Caki2 (cell line): ENCODE data around the gene CPA1. TPM values are rescaled to one million over a fixed set of nuclear protein-coding genes. Genes with fewer than 3 reads are reported as not detected.
"Not testable (repeated sequence)": the region's sequence is repeated elsewhere in the genome, so short reads cannot be mapped to it uniquely, and the experiment has no call there.

ENCODE experiments used
- DNase-seq: peaks from one replicate; pipeline ENCODE4 v3.0.0-alpha.2; 2015; ENCODE audit warnings: low read depth
- in situ Hi-C: cut with HindIII; loops from 2 replicates; pipeline ENCODE4 v1.10.0; 2016; ENCODE audit warnings: low sequenced_read_pairs, low pct_unique_long_range_greater_than_20kb, mixed read lengths
- total RNA-seq: library from RNA; depleted of rRNA; stranded (reverse); fragments of >200 nt; shearing (Covaris generic); gene quantifications from 2 replicates; pipeline ENCODE4 v1.2.3, GENCODE V29; 2014; ENCODE audit warnings: low replicate concordance

CPA1 gene
- total RNA-seq, 1 experiment from 2014 or later, result not detected

GRCh38 chr7:130367836-130368746 is 12.2 kb upstream of the CPA1 start:
- DNase-seq, result no peak
- in situ Hi-C loops, result no loop called here

- in situ Hi-C loops, result no loop called here
- DNase-seq, result no peak
These were observed 11.1 kb upstream of the CPA1 start for GRCh38 chr7:130369110-130369711.

- in situ Hi-C loops, result no loop called here
- no peak for DNase-seq
These were observed 10.3 kb upstream of the CPA1 start for GRCh38 chr7:130369831-130370550.

DNA sequence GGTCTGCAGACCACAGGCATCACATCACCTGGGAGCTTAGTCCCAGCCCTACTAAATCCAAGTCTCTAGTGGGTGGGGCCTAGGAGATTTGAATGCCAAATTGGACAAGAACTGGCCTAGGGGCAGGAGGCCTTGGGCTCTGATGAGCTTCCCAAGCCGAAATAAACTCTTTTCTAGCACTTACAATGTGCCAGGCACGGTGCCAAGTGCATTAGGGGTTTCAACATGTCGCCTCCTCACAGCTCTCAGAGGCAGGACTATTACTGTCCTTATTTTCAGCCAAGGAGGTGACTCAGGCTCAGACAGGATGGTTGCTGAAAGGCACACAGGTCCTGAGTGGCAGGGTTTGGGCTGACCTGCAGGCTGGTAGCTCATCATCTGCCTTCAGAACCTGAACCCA is 9.2 kb upstream of the CPA1 start:
- no peak for DNase-seq
- in situ Hi-C loops, result no loop called here

DNA sequence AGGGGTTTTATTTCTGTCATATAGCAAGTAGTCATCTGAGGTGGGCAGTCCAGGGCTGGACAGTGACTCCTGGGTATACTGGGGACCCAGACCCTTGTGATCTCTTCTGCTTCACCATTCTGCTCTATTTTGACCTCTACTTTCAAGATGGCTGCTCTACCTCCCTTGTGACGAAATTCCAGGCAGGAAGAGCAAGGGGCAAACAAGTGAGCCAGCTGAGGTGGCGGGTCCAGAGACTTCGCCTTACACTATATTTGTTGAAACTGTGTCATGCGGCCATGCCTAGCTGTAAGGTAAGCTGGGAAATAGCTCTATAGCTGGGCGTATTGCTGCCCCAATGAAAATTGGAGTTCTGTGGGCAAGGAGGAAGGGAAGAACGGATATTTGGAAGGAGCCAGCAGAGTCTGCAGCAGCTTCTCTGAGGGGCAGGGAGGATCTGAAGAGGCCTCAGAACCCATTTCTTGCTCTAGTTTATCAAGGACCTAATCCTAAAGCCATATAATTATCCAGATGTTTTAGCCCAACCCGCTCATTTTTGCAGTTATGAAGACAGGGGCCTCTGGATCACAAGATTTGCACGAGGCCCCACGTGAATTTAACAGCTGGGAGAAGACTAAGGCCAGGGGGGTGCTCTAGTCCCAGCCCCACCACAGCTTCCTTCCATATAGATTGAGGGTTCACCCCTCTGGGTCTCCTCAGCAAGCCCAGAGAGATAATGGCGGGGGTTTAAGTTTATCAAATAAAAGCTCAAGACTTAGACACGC is 7.7 kb upstream of the CPA1 start:
- DNase-seq, result no peak
- in situ Hi-C loops, result no loop called here

- in situ Hi-C loops, result no loop called here
- DNase-seq, result no peak
These were observed 5.8 kb upstream of the CPA1 start for GRCh38 chr7:130374507-130374906.

DNA sequence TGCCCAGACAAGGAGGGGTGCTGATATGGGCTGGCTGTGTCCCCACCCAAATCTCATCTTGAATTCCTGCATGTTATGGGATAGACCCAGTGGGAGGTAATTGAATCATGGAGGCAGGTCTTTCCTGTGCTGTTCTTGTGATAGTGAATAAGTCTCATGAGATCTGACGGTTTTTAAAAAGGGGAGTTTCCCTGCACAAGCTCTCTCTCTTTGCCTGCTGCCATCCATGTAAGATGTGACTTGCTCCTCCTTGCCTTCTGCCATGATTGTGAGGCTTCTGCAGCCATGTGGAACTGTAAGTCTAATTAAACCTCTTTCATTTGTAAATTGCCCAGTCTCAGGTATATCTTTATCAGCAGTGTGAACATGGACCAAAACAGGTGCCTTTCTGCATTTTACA is 3.8 kb upstream of the CPA1 start:
- DNase-seq, result not testable (repeated sequence)

GRCh38 chr7:130377178-130377577 is 3.1 kb upstream of the CPA1 start:
- DNase-seq, result no peak
- in situ Hi-C loops, result no loop called here

More for the DNA sequence above, 3.8 kb upstream of the CPA1 start:
- in situ Hi-C loops, result not testable (repeated sequence)

DNA sequence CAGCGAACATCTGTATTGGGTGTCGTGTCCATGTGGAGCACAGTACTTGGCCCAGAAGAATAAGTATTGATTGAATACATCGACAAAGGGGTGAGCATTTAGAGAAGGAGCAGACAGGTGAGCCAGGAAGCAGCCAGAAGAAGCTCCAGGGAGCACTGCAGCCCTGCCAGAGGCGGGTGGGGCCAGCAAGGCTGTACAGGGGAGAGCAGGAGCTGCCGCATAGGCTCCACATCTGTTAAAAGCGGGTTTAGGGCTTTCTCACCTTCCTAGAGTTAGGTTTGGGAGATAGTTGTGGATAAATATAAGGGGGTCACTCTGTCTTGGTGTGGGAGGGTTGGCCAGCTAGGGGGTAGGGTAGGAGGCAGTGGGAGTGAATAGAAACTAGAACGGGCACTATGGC is 1.3 kb upstream of the CPA1 start:
- in situ Hi-C loops, result no loop called here

DNA sequence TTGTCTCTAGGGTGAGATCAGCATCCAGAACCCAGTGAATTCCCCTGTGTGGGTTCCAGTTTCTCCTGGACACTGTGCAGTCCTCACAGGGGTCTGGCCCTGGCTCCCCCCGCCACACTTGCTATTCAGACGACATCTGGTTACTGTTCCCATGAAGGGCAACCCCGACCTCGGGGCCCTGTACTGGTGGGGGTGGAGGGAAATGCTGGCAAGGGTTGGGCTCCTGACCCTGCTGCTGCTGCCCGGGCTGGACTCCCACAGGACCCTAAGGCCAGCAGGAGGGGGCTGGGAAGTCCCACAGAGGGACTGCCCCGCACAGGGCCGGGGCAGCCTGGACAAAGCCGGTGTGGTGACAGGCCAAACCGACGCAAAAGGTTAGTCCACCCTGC is 768 bp upstream of the CPA1 start:
- no peak for DNase-seq
- in situ Hi-C loops, result no loop called here

More for the DNA sequence above, 1.3 kb upstream of the CPA1 start:
- no peak for DNase-seq

DNA sequence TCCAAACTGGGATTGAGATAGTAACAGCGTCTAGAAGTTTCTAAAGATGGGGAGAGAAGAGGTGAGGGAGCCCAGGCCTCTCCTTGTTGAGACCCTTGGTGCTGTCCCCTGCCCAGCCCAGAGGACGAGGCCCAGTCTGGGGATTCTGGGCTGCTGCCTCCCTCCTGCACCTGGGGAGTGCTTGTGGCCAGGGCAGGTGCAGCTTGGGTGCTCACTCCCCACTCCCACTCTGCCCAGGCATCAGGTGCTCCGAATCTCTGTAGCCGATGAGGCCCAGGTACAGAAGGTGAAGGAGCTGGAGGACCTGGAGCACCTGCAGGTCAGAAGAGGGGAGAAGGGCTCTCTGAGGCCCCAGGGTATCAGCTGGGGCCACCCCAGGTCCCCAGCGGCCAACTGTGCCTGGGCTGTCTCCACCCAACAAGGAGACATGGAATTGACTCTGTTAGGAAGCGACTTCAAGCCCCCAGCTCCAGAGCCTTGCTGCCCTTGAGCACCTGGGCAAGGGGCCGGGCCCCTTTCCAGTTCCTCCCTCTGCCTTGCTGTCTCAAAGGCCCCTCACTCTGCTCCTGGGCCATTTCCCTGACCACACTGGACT is 664 bp downstream of the CPA1 start:
- no peak for DNase-seq
- in situ Hi-C loops, result no loop called here

GRCh38 chr7:130381468-130382312 is 1.4 kb downstream of the CPA1 start:
- DNase-seq, result no peak
- in situ Hi-C loops, result no loop called here

DNA sequence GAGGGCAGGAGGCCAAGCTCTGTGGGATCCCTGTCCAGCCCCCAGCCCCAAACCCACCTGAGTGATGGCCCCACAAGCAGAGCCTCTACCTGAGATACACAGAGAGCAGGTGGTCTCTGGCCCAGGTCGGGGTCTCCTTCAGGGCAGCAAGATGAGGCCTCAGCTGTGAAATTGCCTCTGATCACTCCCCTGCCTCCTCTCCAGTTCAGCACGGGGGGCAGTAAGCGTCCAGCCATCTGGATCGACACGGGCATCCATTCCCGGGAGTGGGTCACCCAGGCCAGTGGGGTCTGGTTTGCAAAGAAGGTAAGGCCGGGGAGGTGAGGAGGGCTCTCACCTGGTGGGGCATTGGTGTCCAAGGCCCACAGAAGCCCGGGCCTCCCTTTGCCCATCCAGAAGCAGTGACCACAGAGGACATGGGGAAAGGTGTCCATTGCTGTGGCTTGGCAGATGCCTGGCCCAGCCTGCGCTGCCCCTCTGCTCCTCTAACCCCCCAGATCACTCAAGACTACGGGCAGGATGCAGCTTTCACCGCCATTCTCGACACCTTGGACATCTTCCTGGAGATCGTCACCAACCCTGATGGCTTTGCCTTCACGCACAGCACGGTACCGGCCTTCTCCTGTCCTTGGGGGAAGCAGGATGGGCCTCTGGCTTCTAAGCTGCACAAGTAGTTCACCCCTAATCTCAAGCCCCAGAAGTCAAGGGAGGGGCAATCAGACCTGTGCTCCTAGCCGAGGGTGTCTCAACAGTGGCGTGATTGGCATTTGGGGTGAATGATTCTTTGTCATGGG is 3.1 kb downstream of the CPA1 start:
- DNase-seq, result no peak
- in situ Hi-C loops, result no loop called here

GRCh38 chr7:130384371-130384801 is 4.1 kb downstream of the CPA1 start:
- DNase-seq, result no peak
- in situ Hi-C loops, result no loop called here

DNA sequence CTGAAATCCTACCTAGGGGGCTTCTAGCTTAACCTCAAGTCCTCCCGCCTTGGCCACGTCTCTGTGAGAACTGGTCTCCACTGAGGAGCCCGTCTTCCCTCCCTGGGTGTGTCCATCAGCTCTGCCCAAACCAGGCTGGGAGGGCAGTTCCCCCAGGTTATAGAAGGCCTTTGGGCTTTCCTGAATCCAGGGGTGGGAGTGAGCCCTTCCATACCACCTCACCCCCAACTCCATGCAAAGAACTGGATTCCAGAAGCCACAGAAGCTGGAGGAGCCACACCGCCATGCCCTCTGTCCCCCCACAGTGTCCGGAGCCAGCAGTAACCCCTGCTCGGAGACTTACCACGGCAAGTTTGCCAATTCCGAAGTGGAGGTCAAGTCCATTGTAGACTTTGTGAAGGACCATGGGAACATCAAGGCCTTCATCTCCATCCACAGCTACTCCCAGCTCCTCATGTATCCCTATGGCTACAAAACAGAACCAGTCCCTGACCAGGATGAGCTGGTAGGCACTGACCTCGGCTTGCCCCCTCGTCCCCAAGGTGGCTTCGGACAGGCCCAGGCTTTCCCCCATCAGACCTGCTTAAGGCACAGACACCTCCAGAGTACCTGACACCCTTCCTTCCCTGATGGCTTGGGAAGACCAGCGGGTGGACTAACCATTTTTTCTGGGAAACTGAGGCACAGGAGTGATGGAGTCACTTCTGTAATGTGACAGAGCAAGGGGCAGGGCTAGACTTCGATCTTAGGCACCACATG is 4.7 kb downstream of the CPA1 start:
- in situ Hi-C loops, result no loop called here
- no peak for DNase-seq

DNA sequence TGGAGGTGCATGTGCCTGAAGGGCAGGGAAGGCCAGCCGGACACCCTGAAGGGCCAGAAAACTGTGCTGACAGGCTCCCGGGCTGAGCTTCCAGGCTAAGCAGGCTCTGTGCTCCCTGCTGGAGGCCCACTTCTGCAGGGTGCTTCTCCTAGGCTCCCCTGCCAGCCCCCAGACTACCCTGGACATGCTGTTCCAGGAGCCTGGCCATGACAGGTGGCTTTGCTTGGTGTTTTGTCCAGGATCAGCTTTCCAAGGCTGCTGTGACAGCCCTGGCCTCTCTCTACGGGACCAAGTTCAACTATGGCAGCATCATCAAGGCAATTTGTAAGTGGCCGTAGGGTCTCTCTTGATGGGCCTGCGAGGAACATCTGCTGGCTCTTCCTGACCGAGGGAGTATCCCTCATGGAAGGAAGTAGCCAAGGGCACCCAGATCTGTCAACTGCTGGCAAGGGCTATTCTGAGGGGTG is 5.3 kb downstream of the CPA1 start:
- no peak for DNase-seq
- in situ Hi-C loops, result no loop called here
